GM18511 (cell line): ENCODE measurements around the gene AGPAT3.

ENCODE experiments used
- ATAC-seq: cut with Tn5 transposase; IDR thresholded peaks from one replicate; pipeline ENCODE4 v1.9.1; 2021; ENCODE audit warnings: mild to moderate bottlenecking, moderate library complexity; ENCODE audit not compliant: unreplicated experiment

AGPAT3 gene

DNA sequence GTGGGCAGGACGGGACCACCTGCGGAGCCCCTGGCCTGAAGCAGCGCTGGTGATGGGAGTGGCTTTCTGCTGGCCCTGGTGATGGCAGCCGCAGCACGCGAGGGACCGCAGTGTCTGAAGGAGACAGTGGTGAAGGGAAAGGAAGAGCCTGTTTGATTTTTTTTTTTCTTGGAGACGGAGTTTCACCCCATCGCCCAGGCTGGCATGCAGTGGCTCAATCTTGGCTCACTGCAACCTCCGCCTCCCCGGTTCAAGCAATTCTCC, 106.9 kb downstream of the AGPAT3 start:
- no peak for ATAC-seq

DNA sequence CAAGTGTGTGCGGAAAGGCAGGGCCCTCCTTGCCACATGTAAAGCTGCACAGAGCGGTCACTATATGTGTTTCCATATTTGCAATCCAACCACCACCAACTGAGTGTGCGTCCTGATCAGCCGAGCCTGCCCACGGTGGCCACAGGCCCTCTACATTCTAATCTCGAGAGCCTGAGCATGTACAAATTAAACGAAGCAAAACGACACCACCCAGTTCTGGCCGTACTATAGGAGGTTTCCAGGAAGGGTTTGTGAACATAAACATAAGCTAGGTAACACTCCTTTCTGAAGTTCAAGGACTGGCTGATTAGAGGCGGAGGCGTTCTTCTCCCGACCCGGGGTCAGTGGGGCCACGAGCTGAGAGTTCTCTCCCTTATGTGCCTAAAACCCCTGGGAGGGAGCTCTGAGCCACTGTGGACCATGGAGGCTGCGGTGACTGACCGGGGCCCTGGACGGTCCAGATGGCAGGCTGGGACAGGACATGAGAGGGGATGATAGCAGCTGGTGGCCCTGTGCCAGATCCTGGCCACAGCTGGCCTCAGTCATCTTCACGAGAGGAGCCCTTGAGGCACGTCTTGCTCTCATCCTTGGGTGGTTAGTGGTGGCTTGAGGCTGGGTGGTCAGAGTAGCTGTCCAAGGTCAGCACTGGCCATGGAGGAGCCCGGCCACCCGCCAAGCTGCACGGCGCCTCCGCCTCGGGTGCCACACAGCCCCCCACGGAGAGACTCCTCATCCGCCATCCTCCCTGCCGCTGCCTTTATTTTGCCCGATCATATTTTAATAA, 108.0 kb downstream of the AGPAT3 start:
- no peak for ATAC-seq

DNA sequence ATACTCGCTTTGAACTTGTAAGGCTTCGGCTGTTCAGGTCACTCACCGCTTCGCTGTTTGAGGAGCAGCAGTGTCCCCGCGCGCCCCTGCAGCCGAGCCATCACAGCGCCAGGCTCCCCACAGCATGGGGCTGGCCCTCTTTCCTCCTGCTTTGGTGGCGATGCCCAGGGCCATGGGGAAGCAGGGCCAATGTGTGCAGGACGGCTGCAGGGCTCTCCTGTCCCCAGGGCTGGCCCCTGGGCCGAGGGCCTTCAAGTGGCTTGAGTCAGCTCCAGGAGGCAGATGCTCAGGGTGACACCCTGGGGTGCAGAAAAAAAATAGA, 108.6 kb downstream of the AGPAT3 start:
- no peak for ATAC-seq

DNA sequence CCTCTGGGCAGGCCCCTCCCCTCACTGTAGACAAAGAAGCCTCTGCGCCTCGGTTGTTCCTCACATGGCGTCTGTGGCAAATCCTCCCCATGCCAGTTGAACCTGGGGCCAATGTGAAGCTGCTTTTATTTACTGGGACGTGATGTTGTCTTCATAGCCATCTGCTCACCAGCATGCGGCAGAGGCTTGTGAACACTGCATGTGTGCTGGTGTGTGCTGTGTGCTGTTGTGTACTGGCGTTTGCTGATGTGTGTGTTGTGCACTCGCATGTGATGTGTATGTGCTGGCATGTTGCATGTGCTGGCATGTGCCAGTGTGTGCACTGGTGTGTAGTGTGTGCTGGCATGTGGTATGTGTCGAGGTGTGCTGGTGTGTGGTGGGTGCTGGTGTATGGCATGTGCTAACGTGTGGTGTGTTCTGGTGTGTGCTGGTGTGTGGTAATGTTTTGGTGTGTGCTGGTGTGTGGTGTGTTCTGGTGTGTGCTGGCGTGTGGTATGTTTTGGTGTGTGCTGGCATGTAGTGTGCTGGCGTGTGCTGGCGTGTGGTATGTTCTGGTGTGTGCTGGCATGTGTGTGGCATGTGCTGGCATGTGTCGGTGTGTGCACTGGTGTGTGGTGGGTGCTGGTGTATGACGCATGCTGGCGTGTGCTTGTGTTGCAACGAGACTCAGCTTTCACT, 109.9 kb downstream of the AGPAT3 start:
- ATAC-seq = no peak

DNA sequence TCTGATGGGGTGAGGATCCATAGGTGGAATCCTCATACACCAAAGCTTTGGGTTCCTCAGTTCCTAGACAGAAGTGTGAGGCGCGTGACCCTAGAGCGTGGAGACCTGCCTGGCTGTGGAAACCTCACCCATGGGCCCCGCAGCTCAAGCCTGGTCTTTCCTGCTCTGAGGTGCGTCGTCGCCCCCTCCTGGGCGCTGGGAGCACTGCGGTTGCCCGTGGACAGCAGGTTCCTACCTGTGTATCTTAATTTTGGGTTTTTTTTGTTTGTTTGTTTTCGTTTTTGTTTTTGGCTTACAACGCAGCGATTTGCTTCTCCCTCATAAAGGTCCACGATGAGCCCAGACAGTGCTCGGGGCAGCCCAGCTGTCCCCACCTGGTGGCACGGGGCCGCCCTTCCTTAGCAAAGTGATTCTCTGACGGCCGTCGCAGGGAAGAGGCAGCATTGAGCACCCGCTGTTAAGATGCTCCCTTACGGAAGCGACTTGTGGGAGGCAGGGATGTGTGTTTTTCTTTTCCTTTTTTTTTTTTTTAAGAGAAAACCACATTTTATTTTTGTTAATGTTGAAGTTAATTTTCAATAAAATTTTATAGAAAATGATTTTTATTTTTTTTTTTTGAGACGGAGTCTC, 110.6 kb downstream of the AGPAT3 start:
- ATAC-seq = no peak

DNA sequence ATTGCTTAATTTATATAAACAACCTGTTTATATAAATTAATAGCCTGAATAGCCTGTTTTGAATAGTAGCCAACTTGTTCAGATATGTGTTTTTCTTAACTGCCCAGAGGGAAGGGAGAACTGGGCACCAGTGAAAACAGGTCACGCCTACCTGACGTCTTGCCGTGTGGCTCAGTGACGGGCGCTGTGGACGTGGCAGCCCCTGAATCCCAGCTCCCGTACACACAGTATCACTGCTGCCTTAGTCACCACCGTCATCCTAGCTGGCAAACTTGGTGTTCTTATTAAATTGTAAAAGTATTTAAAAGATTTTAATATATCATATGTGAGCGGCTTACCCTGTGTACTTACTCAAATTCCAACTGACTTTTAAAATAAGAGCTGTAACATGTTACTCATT, 111.6 kb downstream of the AGPAT3 start:
- ATAC-seq = no peak

DNA sequence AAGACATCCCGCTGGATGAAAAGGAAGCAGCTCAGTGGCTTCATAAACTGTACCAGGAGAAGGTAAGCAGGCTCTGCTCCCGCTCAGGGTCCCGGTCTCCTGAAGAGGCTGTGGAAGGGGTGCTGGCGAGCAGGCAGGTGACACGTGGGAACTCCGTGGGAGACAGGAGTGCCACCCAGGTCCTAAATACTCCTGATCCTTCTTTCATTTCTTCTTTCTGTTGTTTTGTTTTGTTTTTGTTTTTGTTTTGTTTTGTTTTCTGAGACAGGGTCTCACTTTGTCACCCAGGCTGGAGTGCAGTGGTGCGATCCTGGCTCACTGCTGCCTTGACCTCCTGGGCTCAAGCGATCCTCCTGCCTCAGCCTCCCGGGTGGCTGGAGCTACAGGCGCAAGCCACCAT, 113.0 kb downstream of the AGPAT3 start:
- ATAC-seq = no peak

DNA sequence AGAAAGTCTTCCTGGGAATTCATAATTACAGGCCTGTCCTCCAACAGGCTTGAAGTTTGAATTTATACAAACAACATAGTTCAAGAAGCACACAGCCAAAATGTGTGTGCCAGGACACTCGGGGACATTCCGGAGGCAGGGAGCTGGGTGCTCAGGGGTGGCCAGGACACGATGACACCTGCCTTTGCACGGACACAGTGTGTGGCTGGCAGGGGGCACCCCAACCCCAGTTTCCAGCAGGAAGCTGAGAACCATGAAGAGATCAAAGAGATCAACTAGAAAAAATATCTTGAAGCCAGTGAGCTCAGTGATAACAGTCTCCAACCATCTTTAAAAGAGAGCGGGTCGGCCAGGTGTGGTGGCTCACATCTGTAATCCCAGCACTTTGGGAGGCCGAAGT, 114.6 kb downstream of the AGPAT3 start:
- no peak for ATAC-seq

DNA sequence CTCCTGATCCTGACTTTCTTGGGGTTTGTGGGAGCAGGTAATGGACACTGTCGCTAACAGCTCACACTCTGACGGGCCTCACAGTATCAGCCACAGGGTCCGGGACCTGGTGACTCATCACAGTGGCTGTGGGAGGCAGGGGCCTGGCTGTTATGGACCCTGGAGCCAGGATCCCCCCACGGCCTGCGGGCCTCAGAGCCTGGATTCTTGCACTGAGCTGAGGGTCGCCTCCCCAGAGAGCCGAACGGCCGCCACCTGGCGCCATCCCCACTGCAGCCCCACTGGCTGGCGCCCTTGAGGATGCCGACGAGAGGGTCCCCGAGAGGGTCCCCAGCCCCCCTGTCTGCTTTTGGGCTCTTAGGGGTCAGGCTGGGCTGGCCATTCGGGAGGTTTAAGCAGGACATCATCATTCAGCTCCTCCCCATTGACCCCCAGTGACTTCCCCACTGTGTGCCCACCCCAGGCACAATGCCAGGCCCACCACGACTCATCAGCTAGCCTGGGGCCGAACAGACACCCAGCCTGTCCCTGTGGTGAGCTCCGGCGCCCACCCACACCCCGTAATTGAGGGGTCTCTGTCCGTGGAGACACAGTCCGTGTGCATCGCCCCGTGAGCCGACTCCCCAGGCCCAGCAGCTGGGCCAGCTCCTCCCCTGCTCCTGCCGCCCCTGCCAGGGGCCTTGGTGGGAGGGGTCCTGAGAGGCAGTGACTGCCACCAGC, 116.3 kb downstream of the AGPAT3 start:
- ATAC-seq = no peak

DNA sequence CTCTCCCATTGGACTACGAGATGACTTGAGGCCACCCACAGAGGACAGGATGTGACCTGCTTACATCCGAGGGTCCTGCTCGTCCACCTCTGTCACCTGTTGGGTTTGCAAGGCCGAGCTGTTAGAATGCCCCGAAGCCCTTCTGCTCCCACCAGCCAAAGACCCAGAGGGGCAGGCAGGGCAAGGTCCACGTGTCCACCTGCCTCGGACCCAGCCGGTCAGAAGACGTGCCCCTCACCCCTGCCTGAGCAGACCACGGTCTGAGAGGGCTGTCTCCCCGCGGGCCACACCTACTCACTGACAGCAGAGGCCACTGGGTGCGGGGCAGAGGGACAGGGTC, 116.8 kb downstream of the AGPAT3 start:
- ATAC-seq = no peak

DNA sequence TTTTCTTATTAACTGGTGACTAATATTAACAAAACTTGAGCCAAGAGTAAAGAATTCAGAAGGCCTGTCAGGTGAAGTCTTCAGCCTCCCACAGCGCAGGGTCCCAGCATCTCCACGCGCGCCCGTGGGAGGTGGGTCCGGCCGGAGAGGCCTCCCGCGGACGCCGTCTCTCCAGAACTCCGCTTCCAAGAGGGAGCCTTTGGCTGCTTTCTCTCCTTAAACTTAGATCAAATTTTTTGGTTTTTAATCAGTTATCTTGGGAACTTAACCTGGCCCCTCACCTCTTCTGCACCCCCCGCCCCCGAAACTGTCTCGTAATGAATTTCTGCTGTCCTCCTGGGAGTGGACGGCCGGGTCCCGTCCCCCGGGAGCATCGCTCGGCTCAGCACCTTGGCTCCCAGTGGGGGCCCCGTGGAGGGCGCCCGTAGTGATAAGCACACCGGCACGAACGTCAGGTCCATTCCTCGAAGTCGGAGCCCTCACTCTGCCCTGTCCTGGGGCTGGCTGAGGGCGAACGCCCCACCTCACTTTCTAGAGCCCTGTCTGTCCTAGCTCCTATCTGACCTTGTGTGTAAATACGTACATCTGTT, 117.6 kb downstream of the AGPAT3 start:
- no peak for ATAC-seq

DNA sequence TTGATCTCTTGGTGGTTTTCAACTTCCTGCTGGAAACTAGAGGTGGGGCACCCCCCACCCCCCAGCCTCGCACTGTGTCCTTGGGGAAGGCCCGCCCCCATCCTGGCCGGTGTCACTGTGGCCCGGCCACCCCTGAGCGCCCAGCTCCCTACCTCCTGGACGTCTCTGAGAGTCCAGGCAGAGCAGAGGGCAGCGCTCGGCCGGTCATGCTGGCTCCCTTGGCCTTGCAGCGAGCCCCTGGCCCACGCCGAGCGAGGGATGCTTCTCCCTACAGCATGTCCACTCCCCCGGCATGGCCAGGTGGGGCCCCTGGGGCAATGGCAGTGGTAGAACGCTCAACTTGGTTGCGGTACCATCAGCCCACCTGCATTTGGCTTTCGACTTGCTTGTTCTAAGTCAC, 118.4 kb downstream of the AGPAT3 start:
- no peak for ATAC-seq

DNA sequence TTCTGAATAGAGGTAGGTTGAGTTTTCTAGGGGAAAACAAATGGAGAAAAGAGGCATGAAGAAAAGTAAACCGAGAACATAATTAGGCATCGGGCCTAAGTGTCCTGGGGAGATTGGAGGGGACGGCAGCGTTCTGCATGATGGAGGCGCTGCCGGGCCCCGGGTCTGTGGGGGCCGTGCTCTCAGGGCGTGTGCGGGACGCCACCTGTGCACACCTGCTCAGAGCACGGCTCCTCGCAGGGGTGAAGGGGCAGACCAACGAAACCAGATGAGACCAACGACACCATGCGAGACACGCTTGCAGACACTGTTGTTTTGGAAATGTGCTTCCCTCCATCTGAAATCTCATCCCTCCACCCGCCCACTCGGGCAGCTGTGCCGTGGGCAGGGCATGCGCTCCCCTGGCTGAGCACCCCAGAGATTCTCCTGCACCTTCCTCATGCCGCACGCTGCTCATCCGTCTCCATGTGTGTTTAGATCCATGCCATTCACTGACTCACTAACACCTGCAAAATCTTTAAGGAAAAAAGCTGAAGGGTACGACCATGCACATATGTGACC, 118.9 kb downstream of the AGPAT3 start:
- no peak for ATAC-seq

DNA sequence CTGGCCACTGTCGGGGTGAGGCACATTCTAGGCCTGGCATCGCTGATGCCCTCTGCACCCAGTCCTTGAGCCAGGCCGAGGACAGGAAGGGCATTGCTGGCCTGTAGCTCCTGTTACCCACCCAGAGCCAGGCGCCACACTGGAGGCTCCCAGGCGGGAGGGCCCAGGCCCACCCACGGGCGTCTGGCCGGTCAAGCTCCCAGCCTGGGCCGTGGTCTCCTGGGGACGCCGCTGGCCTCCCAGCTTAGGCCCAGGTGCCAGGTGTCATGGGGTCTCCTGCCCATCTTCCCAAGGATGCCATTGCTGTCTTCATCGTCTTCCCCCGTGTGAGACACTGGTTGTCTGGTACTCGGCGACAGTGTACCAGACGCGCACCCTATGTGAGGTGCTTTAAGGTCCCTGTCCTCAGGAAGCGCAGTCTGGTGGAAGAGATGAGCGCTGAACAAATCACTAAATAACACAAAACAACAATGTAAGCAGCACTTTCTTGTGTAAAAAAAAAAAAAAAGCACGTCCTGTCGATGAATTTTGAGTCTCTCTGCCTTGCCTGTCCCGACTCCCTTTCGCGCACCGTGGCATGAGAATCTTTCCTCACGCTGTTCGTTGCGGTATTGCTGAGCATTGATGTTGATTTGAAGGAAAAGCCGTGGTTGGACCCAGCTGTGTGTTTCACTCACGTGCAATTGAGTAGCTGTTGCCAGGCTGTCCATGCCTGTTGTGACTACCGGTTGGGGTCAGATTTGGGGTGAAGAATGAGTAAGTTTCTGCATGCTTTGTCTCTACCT, 120.1 kb downstream of the AGPAT3 start:
- no peak for ATAC-seq

DNA sequence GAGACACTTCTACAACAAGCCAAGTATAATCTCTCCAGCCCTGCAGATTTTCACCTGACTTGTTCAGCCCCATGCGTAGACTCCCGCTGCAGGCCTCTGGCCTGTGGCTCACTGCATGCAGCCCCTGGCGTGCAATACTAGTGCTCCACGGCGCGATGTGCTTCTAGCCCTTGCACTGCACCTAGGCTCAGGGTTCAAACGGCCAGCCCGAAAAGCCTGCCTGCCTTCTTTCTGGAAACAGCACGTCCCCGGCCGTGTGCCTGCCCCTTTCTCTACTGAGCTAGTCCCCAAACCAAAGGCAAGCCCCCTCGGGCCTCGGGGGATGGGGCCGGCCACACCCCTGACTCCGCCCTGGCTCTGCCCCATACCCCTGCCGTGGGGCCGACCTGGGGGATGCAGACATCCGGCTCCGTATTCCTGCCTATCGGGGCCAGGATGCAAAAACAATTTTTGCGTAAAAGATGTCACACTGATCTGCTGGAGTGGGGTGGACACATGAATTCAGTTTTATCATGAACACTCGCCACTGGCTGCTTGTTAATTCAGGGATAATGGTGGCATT, 120.7 kb downstream of the AGPAT3 start:
- ATAC-seq = no peak

DNA sequence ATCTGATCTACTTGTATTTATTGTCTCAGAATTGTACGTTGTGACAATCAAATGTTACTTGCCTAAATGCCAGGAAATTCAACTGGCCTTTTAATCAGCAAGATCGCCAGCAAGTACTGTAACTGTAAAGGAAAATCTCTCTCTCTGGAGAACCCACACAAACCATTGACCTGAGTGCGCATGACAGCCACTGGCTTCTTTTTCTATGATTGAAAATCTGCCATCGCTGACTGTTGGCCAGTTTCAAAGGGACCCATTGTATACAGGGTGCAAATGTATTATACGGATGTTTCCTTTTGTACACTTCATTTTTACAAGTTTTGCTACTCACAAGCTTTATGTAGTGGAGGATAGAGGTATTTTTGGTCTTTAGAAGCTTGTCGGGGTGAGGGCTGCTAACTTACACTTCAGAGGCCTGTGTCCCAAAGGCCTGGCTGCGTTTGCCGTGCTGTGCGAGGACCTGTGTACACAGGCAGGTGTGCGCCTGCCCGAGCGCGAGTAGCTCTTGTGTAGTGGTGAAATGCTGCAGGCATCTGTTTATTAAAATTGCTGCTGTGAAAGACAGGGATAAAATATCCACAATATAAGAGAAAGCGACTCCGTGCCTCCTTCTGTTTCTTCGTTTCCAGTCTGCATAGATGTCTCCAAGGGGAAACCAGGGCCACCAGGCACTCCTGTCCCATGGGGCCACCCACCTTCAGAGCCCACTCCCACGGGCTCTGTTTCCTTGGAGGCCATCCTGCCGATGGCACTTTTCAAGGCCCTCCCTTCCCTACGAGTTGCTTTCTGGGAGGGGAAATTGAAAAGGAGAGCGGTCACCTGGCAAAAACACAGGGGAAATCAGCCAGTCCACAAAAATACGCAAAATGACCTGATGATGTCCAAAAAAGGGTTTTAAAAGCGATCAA, 121.8 kb downstream of the AGPAT3 start:
- ATAC-seq = no peak

DNA sequence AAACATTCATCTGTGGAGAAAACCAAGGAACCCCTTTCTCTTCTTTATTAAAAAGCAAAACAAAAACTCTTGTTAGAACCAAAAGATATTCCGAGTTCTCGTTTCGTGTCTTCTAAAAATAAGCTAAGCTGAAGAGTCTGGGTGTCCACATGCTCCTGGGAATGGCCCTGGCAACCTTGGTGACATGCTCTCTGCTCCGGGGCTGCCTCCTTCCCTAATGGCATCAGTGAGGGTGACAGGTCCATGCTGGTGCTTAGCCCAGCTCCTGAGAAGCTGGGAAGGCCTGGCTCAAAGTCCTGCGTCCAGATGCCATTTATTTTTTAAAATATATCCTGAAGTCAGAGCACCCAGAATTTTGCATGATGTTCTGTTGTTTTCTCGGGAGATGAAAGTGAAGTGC, 122.5 kb downstream of the AGPAT3 start:
- ATAC-seq = no peak

DNA sequence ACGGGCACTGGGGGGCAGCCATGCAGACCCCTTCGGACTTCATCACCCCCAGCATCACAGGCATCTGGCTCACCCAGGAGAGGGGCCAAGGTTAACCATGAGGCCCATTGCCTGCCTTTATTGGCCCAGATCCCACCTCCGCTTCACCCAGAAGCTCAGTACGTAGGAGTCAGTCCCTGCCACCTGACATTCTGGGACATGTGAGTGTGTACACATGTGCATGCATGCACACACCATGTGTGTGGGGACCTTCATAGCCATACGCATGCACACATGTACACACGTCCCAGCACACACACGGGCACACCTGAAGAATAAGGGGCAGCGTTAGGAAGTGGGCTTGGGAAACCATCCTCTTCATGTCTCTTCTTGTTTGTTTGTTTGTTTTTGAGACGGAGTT, 123.0 kb downstream of the AGPAT3 start:
- ATAC-seq = no peak

DNA sequence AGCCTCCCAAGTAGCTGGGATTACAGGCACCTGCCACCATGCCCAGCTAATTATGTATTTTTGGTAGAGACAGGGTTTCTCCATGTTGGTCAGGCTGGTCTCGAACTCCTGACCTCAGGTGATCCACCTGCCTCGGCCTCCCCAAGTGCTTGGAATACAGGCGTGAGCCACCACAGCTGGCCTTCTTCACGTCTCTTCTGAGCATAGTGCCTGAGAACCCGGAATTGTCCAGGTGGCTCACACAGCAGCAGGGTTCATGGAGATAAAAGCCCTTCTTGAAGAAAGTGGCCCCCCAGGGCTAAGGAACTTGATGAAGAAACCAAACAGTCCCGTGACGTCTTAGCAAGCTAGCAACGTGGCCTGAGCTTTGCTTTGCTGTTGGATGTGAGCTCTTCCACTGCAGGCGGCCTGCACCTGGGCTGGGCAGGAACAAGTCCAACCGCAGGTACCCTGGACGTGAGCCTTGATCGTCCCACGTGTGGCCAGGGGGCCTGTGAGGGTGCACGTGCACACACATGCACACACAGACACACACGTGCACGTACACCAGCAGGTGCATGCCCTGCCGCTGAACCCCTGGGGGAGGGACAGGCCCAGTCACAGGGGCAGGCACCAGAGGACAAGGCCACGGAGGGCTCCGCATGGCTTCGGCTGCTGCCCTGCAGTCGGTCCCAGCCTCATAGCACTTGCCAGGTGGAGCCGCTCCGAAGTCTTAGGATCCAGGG, 123.6 kb downstream of the AGPAT3 start:
- ATAC-seq = no peak
